HG02763 (cell line): ENCODE measurements around the gene SDSL.

Experiments
- ATAC-seq: cut with Tn5 transposase; IDR thresholded peaks from one replicate; pipeline ENCODE4 v1.9.1; 2021; ENCODE audit warnings: mild to moderate bottlenecking, moderate library complexity; ENCODE audit not compliant: unreplicated experiment

Gene SDSL

GRCh38 chr12:113418213-113418879 is 3.8 kb upstream of the SDSL start:
- ATAC-seq: no peak

GRCh38 chr12:113420996-113421595 is 1.1 kb upstream of the SDSL start:
- ATAC-seq: no peak

- ATAC-seq: no peak
Measured at GRCh38 chr12:113422886-113423669, 898 bp downstream of the SDSL start.

- ATAC-seq: no peak
Measured at GRCh38 chr12:113424456-113424855, 2.3 kb downstream of the SDSL start.

GRCh38 chr12:113424915-113425823 is 3.0 kb downstream of the SDSL start:
- no peak for ATAC-seq

- ATAC-seq: no peak
Measured at GRCh38 chr12:113425960-113426453, 3.8 kb downstream of the SDSL start.

GRCh38 chr12:113427882-113428281 is 5.7 kb downstream of the SDSL start:
- ATAC-seq: no peak

GRCh38 chr12:113428482-113428881 is 6.3 kb downstream of the SDSL start:
- no peak for ATAC-seq

GRCh38 chr12:113432986-113433385 is 10.8 kb downstream of the SDSL start:
- no peak for ATAC-seq

- no peak for ATAC-seq
Measured at GRCh38 chr12:113435367-113435766, 13.2 kb downstream of the SDSL start.

GRCh38 chr12:113436586-113436985 is 14.4 kb downstream of the SDSL start:
- ATAC-seq: no peak

GRCh38 chr12:113436993-113437728 is 15.0 kb downstream of the SDSL start:
- ATAC-seq: no peak

GRCh38 chr12:113437729-113438100 is 15.5 kb downstream of the SDSL start:
- no peak for ATAC-seq

- no peak for ATAC-seq
Measured at GRCh38 chr12:113438523-113439300, 16.5 kb downstream of the SDSL start.

GRCh38 chr12:113439301-113439597 is 17.1 kb downstream of the SDSL start:
- ATAC-seq: no peak

- ATAC-seq: no peak
Measured at GRCh38 chr12:113439606-113440030, 17.4 kb downstream of the SDSL start.

- ATAC-seq: no peak
Measured at GRCh38 chr12:113440336-113440735, 18.2 kb downstream of the SDSL start.

GRCh38 chr12:113440947-113441782 is 19.0 kb downstream of the SDSL start:
- ATAC-seq: no peak
